Trophoblast cell (in vitro differentiated cells and primary cell): Measurements from ENCODE around the gene RMDN2.
"Not testable (repeated sequence)": the region's sequence is repeated elsewhere in the genome, so short reads cannot be mapped to it uniquely, and the experiment has no call there.

ENCODE experiments used
- DNase-seq, 2 donors: peaks; one replicate each; pipeline ENCODE4 v3.0.0-alpha.2; 2016
- H2AFZ ChIP-seq: 2 replicates; pipeline ENCODE4 v1.6.1; 2013; ENCODE audit warnings: low read length, moderate library complexity, mild to moderate bottlenecking; ENCODE audit not compliant: insufficient read depth, poor library complexity
- H2AK5ac ChIP-seq: 2 replicates; pipeline ENCODE4 v1.6.1; 2013; ENCODE audit warnings: mild to moderate bottlenecking, low read length
- H2BK120ac ChIP-seq: 2 replicates; pipeline ENCODE4 v1.6.1; 2013; ENCODE audit warnings: low read length, mild to moderate bottlenecking, moderate library complexity; ENCODE audit not compliant: insufficient read depth, poor library complexity
- H2BK12ac ChIP-seq: 2 replicates; pipeline ENCODE4 v1.6.1; 2013; ENCODE audit warnings: mild to moderate bottlenecking, low read length, moderate library complexity
- H2BK5ac ChIP-seq: 2 replicates; pipeline ENCODE4 v1.6.1; 2013; ENCODE audit warnings: low read length, low read depth, moderate library complexity, mild to moderate bottlenecking; ENCODE audit not compliant: poor library complexity
- H3K14ac ChIP-seq: 2 replicates; pipeline ENCODE4 v1.6.1; 2013; ENCODE audit warnings: mild to moderate bottlenecking, low read length
- H3K18ac ChIP-seq: 2 replicates; pipeline ENCODE4 v1.6.1; 2013; ENCODE audit warnings: mild to moderate bottlenecking, low read length
- H3K23ac ChIP-seq: 2 replicates; pipeline ENCODE4 v1.6.1; 2013; ENCODE audit warnings: low read length
- H3K27ac ChIP-seq: 2 replicates; pipeline ENCODE4 v1.5.1; 2013; ENCODE audit warnings: low read depth, mild to moderate bottlenecking, inconsistent platforms, low read length, moderate library complexity
- H3K27me3 ChIP-seq: 2 replicates; pipeline ENCODE4 v1.6.1; 2013; ENCODE audit warnings: inconsistent platforms, mild to moderate bottlenecking, low read length, moderate library complexity; ENCODE audit not compliant: insufficient read depth
- H3K36me3 ChIP-seq, 2 experiments: 1 replicate in 1 of 2; 2 replicates in 1 of 2; pipeline ENCODE4 v1.6.1; 2013; ENCODE audit warnings: low read length in 2 of 2, mild to moderate bottlenecking in 2 of 2, moderate library complexity in 1 of 2; ENCODE audit not compliant: insufficient read depth in 2 of 2, control insufficient read depth in 1 of 2
- H3K4ac ChIP-seq: 2 replicates; pipeline ENCODE4 v1.6.1; 2013; ENCODE audit warnings: low read depth, mild to moderate bottlenecking, low read length, moderate library complexity
- H3K4me1 ChIP-seq, 2 experiments: 1 replicate in 1 of 2; 2 replicates in 1 of 2; pipeline ENCODE4 v1.6.1; 2013; ENCODE audit warnings: low read length in 2 of 2, mild to moderate bottlenecking in 2 of 2, moderate library complexity in 1 of 2; ENCODE audit not compliant: insufficient read depth in 2 of 2, control insufficient read depth in 1 of 2
- H3K4me2 ChIP-seq: 2 replicates; pipeline ENCODE4 v1.6.1; 2013; ENCODE audit warnings: inconsistent platforms, mild to moderate bottlenecking, low read length, moderate library complexity
- H3K4me3 ChIP-seq: 2 replicates; pipeline ENCODE4 v1.5.1; 2013; ENCODE audit warnings: mild to moderate bottlenecking, low read depth, low read length, inconsistent platforms
- H3K79me1 ChIP-seq: one replicate; pipeline ENCODE4 v1.6.1; 2013; ENCODE audit warnings: low read length
- H3K79me2 ChIP-seq: 2 replicates; pipeline ENCODE4 v1.6.1; 2013; ENCODE audit warnings: low read length, mild to moderate bottlenecking; ENCODE audit not compliant: control insufficient read depth, insufficient read depth, poor library complexity
- H3K9ac ChIP-seq: 2 replicates; pipeline ENCODE4 v1.6.1; 2013; ENCODE audit warnings: mild to moderate bottlenecking, low read length
- H3K9me3 ChIP-seq: 2 replicates; pipeline ENCODE4 v1.6.1; 2013; ENCODE audit warnings: low read depth, mild to moderate bottlenecking, control low read depth, inconsistent platforms, low read length; ENCODE audit not compliant: insufficient read depth
- H4K12ac ChIP-seq: 2 replicates; pipeline ENCODE4 v1.6.1; 2013; ENCODE audit warnings: low read depth, mild to moderate bottlenecking, low read length, moderate library complexity
- H4K8ac ChIP-seq: 2 replicates; pipeline ENCODE4 v1.6.1; 2013; ENCODE audit warnings: low read depth, mild to moderate bottlenecking, low read length, moderate library complexity
- H4K91ac ChIP-seq: one replicate; pipeline ENCODE4 v1.6.1; 2013; ENCODE audit warnings: low read depth, mild to moderate bottlenecking, low read length, moderate library complexity
- WGBS: extraction: QIAGEN DNeasy Blood & Tissue Kit; methylation state at CpG from one replicate; pipeline ENCODE4 v1.1.7; 2013; ENCODE audit warnings: missing lambda C conversion rate; ENCODE audit not compliant: insufficient read length, insufficient coverage; ENCODE audit errors: extremely low coverage; 5-methylcytosine and 5-hydroxymethylcytosine counted together

Gene RMDN2

GRCh38 chr2:37962740-37963121 lies 37.6 kb downstream of the RMDN2 start:
- not testable (repeated sequence) for H3K36me3 ChIP-seq, H3K23ac ChIP-seq, H4K8ac ChIP-seq, H4K91ac ChIP-seq, DNase-seq, H3K4me3 ChIP-seq, H3K14ac ChIP-seq, H3K18ac ChIP-seq, H2AK5ac ChIP-seq, H3K79me2 ChIP-seq, H3K9ac ChIP-seq, H3K79me1 ChIP-seq, H2BK120ac ChIP-seq, H3K4ac ChIP-seq, H3K4me2 ChIP-seq, H3K27me3 ChIP-seq, H3K4me1 ChIP-seq, H2BK5ac ChIP-seq, H3K9me3 ChIP-seq, H4K12ac ChIP-seq, H2BK12ac ChIP-seq, H2AFZ ChIP-seq, H3K27ac ChIP-seq
- no CpG with 5 or more reads among the region's 9 CpGs for WGBS

- H3K9ac ChIP-seq, H3K18ac ChIP-seq, H3K14ac ChIP-seq, DNase-seq, H4K8ac ChIP-seq, H4K91ac ChIP-seq, H3K4me2 ChIP-seq, H2AFZ ChIP-seq, H3K27me3 ChIP-seq, H3K9me3 ChIP-seq, H3K36me3 ChIP-seq, H3K4ac ChIP-seq, H2BK5ac ChIP-seq, H3K4me1 ChIP-seq, H2AK5ac ChIP-seq, H3K79me2 ChIP-seq, H3K79me1 ChIP-seq, H4K12ac ChIP-seq, H2BK120ac ChIP-seq, H3K23ac ChIP-seq, H3K27ac ChIP-seq, H3K4me3 ChIP-seq, H2BK12ac ChIP-seq: not testable (repeated sequence)
- no CpG with 5 or more reads among the region's 33 CpGs for WGBS
Measured at GRCh38 chr2:37963901-37964300, 38.8 kb downstream of the RMDN2 start.

GRCh38 chr2:37966326-37966725 lies 41.2 kb downstream of the RMDN2 start:
- no peak overlapping the region for H3K18ac ChIP-seq
- no peaks in the 10 kb centered on the region for H3K36me3 ChIP-seq
- H3K27ac ChIP-seq: no peak overlapping the region

GRCh38 chr2:37969731-37970130 lies 44.6 kb downstream of the RMDN2 start:
- Histone ChIP-seq H3K4me3 (no peak overlapping the region), H3K36me3 (no peaks in the 10 kb centered on the region), H3K18ac (no peak overlapping the region), H2BK12ac (no peak overlapping the region), H3K23ac (no peak overlapping the region), H2BK120ac (no peak overlapping the region), H3K9ac (no peak overlapping the region), H2AK5ac (no peak overlapping the region), H3K79me2 (no peaks in the 10 kb centered on the region), H3K4me1 (no peaks in the 10 kb centered on the region), H3K14ac (no peak overlapping the region), H3K4ac (no peak overlapping the region), H2BK5ac (no peak overlapping the region), H4K12ac (no peak overlapping the region), H4K8ac (no peak overlapping the region), H3K4me2 (no peak overlapping the region), H3K27ac (no peak overlapping the region), H3K79me1 (no peaks in the 10 kb centered on the region), H3K9me3 (no peaks in the 10 kb centered on the region), H3K27me3 (no peaks in the 10 kb centered on the region), H4K91ac (no peak overlapping the region), H2AFZ (no peak overlapping the region)
- no peak for DNase-seq

More at GRCh38 chr2:37966326-37966725, 41.2 kb downstream of the RMDN2 start:
- Histone ChIP-seq H3K4ac (no peak overlapping the region), H3K4me2 (no peak overlapping the region), H3K27me3 (no peaks in the 10 kb centered on the region), H3K9me3 (no peaks in the 10 kb centered on the region), H4K12ac (no peak overlapping the region), H2BK12ac (no peak overlapping the region), H3K79me1 (no peaks in the 10 kb centered on the region), H2BK5ac (no peak overlapping the region), H3K14ac (no peak overlapping the region), H2BK120ac (no peak overlapping the region), H3K23ac (no peak overlapping the region), H3K9ac (no peak overlapping the region), H2AFZ (no peak overlapping the region), H4K91ac (no peak overlapping the region), H2AK5ac (no peak overlapping the region), H3K4me3 (no peak overlapping the region), H4K8ac (no peak overlapping the region), H3K79me2 (no peaks in the 10 kb centered on the region), H3K4me1 (peaks cover 7 to 9% of the 10 kb centered on the region in 2 experiments)
- no CpG with 5 or more reads among the region's 3 CpGs for WGBS
- no peak for DNase-seq
